HG03135 (cell line): ENCODE results near the gene EEF2KMT.

Source experiments
- ATAC-seq: cut with Tn5 transposase; IDR thresholded peaks from one replicate; pipeline ENCODE4 v1.9.1; 2021; ENCODE audit warnings: mild to moderate bottlenecking, moderate library complexity; ENCODE audit not compliant: unreplicated experiment

The EEF2KMT gene

DNA sequence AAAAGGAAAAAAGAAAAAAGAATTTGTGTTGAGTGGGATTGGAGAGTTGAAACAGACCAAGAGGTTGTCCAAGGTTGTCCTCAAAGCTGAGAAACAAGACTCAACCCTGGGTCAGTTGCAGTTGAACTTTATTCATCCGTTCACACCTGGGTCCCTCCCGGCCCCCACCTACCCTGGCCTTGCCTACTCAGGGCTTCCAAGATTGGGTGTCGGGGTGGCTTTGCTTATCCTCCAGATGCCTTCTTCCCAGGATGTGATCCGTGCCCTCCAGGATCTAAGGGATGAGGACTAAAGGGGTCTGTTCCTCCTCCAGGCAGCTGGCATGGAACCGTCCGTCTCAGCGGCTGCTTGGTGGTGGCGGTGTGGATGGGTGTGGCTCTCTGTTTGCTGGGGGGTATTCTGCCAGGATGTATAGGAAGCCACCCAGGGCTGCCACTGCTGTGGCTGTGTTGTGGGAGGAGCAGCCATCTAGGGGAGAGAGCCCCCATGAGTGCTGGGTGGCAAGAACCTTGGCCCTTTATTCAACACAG lies 53.5 kb downstream of the EEF2KMT start:
- ATAC-seq, result no peak

DNA sequence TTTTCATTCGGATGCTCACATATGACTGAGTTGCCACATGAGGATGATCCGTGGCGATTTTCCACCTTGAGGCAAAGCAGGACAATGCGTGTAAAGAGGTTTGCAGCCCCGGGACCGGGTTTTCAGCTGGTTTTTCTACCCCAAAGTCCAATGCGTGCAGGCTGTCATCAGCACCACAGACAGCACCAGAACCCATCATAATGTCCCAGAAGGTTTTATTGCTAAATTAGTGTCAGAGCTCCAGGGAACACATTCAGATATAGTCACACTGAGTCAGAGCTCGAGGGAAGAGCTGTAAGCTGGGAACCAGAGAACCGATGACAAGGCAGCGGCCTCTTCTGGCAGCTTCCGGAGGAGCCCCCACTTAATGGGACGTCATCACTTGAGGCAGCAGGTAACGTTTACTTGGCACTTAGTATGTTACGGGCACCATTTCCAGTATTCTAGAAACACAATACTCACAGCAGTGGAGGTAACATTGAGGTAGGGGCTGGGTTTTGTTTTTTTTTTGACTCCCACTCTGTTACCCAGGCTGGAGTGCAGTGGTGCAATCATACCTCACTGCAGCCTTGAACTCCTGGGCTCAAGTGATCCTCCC lies 54.9 kb downstream of the EEF2KMT start:
- no peak for ATAC-seq

DNA sequence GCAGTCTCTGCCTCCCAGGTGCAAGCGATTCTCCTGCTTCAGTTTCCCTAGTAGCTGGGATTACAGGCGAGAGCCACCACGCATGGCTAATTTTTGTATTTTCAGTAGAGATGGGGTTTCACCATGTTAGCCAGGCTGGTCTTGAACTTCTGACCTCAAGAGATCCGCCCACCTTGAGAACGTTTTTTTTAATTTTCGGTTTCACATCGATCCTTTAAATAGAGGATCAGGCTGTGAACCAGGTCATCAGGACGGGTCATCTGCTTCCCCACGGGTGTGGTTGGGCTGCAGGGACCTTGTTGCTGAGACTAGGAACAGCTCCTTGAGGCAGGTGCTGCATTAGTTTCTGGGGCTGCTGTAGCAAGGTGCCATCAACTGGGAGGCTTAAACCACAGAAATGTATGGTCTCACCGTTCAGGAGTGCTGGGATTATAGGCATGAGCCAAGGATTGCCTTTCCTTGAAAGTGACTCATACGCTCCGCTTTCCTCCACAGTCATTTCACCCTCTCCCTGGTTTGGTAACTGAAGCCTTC lies 55.9 kb downstream of the EEF2KMT start:
- ATAC-seq, result no peak

DNA sequence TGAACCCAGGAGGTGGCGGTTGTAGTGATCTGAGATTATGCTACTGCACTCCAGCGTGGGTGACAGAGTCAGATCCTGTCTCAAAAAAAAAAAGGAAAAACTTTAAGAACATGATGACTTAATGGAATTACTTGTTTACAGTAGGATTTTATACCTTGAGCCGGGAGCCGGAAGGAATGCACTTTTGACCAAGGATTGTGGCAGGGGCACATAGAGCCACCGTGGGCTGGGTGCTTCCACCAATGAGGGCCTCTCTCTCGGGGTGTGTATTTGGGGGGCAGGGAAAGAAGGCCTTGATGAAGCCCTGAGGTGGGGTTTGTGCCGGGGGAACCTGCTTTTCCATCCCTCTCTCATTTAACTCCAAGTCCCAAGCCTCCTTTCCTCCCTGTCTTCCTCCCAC lies 57.1 kb downstream of the EEF2KMT start:
- ATAC-seq, result no peak

DNA sequence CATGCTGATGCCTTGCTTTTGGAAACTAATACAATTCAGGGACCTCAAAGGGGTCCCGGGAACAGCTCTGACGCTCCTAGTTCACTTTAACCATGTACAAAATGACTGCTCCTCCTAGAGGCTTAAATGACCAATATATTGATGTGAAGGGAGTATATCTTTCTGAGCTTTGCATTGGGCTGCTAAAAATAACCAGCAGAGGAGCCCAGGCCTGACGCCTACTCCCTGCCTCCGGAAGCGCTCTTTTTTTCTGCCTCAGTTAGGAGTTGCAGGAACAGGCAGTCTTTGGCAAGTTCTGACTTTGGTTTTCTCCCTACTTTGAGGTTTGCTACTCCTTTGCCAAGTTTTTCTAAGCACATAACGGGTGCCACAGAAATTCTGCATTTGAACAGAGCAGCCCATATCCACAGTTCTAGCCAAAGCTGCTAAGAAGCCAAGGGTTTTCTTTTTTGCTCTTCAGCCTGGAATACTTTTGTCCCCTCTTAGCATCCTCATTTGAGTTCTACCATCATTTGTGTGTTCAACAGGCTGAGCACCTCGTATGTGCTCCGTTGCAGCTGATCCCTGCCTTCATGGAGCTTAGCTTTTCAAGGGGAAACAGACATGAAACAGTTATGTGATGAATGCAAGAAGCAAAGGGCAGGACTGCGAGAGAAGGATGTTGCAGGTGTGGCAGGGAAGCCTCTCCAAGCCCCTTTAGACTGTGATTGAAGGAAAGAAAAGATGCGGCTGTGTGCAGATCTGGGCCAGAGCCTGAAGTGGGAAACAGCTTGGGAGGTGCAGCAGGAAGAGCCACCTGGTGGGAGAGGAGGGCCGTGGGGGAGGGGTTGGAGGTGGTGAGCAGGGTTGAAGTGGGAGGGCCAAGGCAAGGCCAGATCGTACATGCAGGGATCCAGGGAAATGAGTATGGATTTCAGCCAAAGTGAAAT lies 61.1 kb downstream of the EEF2KMT start:
- no peak for ATAC-seq

DNA sequence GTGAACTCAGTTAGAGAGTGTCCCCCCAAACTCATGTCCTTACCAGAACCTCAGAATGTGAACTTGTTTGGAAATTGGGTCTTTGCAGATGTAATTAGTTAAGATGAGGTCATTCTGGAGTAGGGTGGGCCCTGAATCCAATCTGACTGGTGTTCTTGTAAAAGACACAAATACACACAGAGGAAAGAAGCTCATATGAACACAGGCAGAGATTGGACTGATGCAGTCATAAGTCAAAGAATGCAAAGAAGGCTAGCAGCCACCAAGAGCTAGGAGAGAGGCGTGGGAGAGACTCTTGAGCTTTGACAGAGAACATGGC lies 61.7 kb downstream of the EEF2KMT start:
- ATAC-seq, result no peak
